Mesendoderm (in vitro differentiated cells): ENCODE data around the gene GLT8D1. TPM values are rescaled to one million over a fixed set of nuclear protein-coding genes. Genes with fewer than 3 reads are reported as not detected.
A peak's percentile ranks its signal among the peaks of the same experiment; 100 is the strongest.

ENCODE experiments used
- DNase-seq: peaks from one replicate; pipeline ENCODE4 v3.0.0; 2013
- H2AK5ac ChIP-seq: 2 replicates; pipeline ENCODE4 v1.6.1; 2013; ENCODE audit warnings: low read length, inconsistent platforms
- H2BK120ac ChIP-seq: 2 replicates; pipeline ENCODE4 v1.6.1; 2013; ENCODE audit warnings: low read depth, mild to moderate bottlenecking, low read length, moderate library complexity, mixed read lengths
- H2BK15ac ChIP-seq: replicated peaks from 2 replicates; pipeline ENCODE4 v1.6.1; 2013; ENCODE audit warnings: low read depth, mild to moderate bottlenecking, moderate library complexity
- H2BK5ac ChIP-seq: 2 replicates; pipeline ENCODE4 v1.6.1; 2013; ENCODE audit warnings: low read length, inconsistent platforms
- H3K18ac ChIP-seq: 2 replicates; pipeline ENCODE4 v1.6.1; 2013; ENCODE audit warnings: mild to moderate bottlenecking, low read length, mixed read lengths
- H3K23ac ChIP-seq: one replicate; pipeline ENCODE4 v1.6.1; 2013; ENCODE audit warnings: low read length
- H3K27ac ChIP-seq: 2 replicates; pipeline ENCODE4 v1.5.1; 2013; ENCODE audit warnings: low read depth, mild to moderate bottlenecking, inconsistent platforms, low read length, moderate library complexity
- H3K27me3 ChIP-seq: 2 replicates; pipeline ENCODE4 v1.6.1; 2013; ENCODE audit warnings: low read length, control low read depth, mild to moderate bottlenecking, inconsistent platforms; ENCODE audit not compliant: insufficient read depth, poor library complexity
- H3K36me3 ChIP-seq: 2 replicates; pipeline ENCODE4 v1.6.1; 2013; ENCODE audit warnings: low read length, inconsistent platforms; ENCODE audit not compliant: control insufficient read depth, insufficient read depth
- H3K4ac ChIP-seq: one replicate; pipeline ENCODE4 v1.6.1; 2013; ENCODE audit warnings: low read depth, mild to moderate bottlenecking, low read length, moderate library complexity
- H3K4me1 ChIP-seq: 2 replicates; pipeline ENCODE4 v1.6.1; 2013; ENCODE audit warnings: low read depth, low read length, inconsistent platforms; ENCODE audit not compliant: control insufficient read depth
- H3K4me2 ChIP-seq: 2 replicates; pipeline ENCODE4 v1.6.1; 2013; ENCODE audit warnings: low read length
- H3K4me3 ChIP-seq: 2 replicates; pipeline ENCODE4 v1.5.1; 2013; ENCODE audit warnings: mild to moderate bottlenecking, low read length
- H3K56ac ChIP-seq: one replicate; pipeline ENCODE4 v1.6.1; 2013; ENCODE audit warnings: low read length
- H3K79me1 ChIP-seq: 2 replicates; pipeline ENCODE4 v1.6.1; 2013; ENCODE audit warnings: low read length, inconsistent platforms
- H3K79me2 ChIP-seq: 2 replicates; pipeline ENCODE4 v1.6.1; 2013; ENCODE audit warnings: mild to moderate bottlenecking, low read length; ENCODE audit not compliant: control insufficient read depth, insufficient read depth
- H3K9ac ChIP-seq: 2 replicates; pipeline ENCODE4 v1.6.1; 2013; ENCODE audit warnings: low read length, inconsistent platforms
- H4K5ac ChIP-seq: one replicate; pipeline ENCODE4 v1.6.1; 2013; ENCODE audit warnings: low read length
- H4K8ac ChIP-seq: one replicate; pipeline ENCODE4 v1.6.1; 2013; ENCODE audit warnings: low read depth, mild to moderate bottlenecking, control low read depth, low read length, moderate library complexity
- WGBS: extraction: QIAGEN DNeasy Blood & Tissue Kit; methylation state at CpG from one replicate; pipeline ENCODE4 v1.1.7; 2013; ENCODE audit warnings: low lambda C conversion rate, missing lambda C conversion rate; ENCODE audit not compliant: insufficient coverage; ENCODE audit errors: extremely low coverage; 5-methylcytosine and 5-hydroxymethylcytosine counted together
- small RNA-seq: library from polyadenylated mRNA; stranded (forward); fragments of <200 nt; extraction: miRNeasy Mini kit (QIAGEN cat#:217004); gene quantifications from one replicate; pipeline ENCODE3, GENCODE V24; 2013; ENCODE audit not compliant: insufficient read depth

Gene GLT8D1

GRCh38 chr3:52650439-52650838 lies 55.2 kb downstream of the GLT8D1 start:
- H3K4ac ChIP-seq = no peak overlapping the region
- DNase-seq = no peak

GRCh38 chr3:52649461-52650210 lies 56.0 kb downstream of the GLT8D1 start:
- no peak for DNase-seq
- H3K9ac ChIP-seq = no peak overlapping the region
- no peak overlapping the region for H3K56ac ChIP-seq
- H2BK15ac ChIP-seq = no peak overlapping the region
- no peak overlapping the region for H2BK5ac ChIP-seq
- no peak overlapping the region for H3K4me3 ChIP-seq
- H4K8ac ChIP-seq = no peak overlapping the region
- no peaks in the 10 kb centered on the region for H3K4me1 ChIP-seq
- H3K36me3 ChIP-seq = peaks cover 8% of the 10 kb centered on the region
- H3K27ac ChIP-seq = no peak overlapping the region
- H2BK120ac ChIP-seq = no peak overlapping the region
- no peak overlapping the region for H4K5ac ChIP-seq
- H3K23ac ChIP-seq = no peak overlapping the region
- WGBS = no CpG with 5 or more reads among the region's 5 CpGs
- H3K79me1 ChIP-seq = no peaks in the 10 kb centered on the region
- H3K18ac ChIP-seq = no peak overlapping the region
- H3K27me3 ChIP-seq = no peaks in the 10 kb centered on the region
- H3K4me2 ChIP-seq = no peak overlapping the region
- H3K79me2 ChIP-seq = no peaks in the 10 kb centered on the region
- H3K4ac ChIP-seq = no peak overlapping the region
- no peak overlapping the region for H2AK5ac ChIP-seq

More at GRCh38 chr3:52650439-52650838, 55.2 kb downstream of the GLT8D1 start:
- H3K4me2 ChIP-seq = no peak overlapping the region
- no peak overlapping the region for H3K4me3 ChIP-seq
- H3K56ac ChIP-seq = no peak overlapping the region
- H2AK5ac ChIP-seq = no peak overlapping the region
- no peaks in the 10 kb centered on the region for H3K27me3 ChIP-seq
- peaks cover 8% of the 10 kb centered on the region for H3K36me3 ChIP-seq
- no peak overlapping the region for H2BK15ac ChIP-seq
- H3K79me1 ChIP-seq = no peaks in the 10 kb centered on the region
- H2BK120ac ChIP-seq = no peak overlapping the region
- H3K4me1 ChIP-seq = no peaks in the 10 kb centered on the region
- no peak overlapping the region for H3K23ac ChIP-seq
- H2BK5ac ChIP-seq = no peak overlapping the region
- no peak overlapping the region for H4K8ac ChIP-seq
- no peak overlapping the region for H4K5ac ChIP-seq
- H3K27ac ChIP-seq = no peak overlapping the region
- WGBS = no CpG with 5 or more reads among the region's 1 CpG
- no peak overlapping the region for H3K9ac ChIP-seq
- no peak overlapping the region for H3K18ac ChIP-seq
- no peaks in the 10 kb centered on the region for H3K79me2 ChIP-seq

DNA sequence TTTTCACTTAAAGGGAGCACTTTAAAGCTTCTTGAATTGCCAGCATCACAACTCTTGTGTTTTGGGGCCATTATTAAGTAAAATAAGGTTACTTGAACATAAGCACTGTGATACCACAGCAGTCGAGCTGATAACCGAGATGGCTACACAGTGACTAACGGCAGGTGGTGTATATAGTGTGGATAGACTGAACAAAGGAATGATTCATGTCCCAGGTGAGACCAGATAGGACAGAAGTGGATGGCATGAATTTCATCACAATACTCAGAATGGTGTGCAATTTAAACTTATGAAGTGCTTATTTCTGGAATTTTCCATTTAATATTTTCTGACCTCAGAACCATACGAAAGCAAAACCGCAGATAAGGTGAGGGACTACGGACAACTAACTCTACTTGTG lies 60.0 kb downstream of the GLT8D1 start:
- Histone ChIP-seq H3K18ac (no peak overlapping the region), H3K4me3 (no peak overlapping the region), H2AK5ac (no peak overlapping the region), H3K27ac (no peak overlapping the region), H3K23ac (no peak overlapping the region), H4K5ac (no peak overlapping the region), H3K4me2 (no peak overlapping the region), H3K4ac (no peak overlapping the region), H2BK120ac (no peak overlapping the region), H3K27me3 (no peaks in the 10 kb centered on the region), H3K4me1 (no peaks in the 10 kb centered on the region), H2BK15ac (no peak overlapping the region), H3K9ac (no peak overlapping the region), H3K79me1 (no peaks in the 10 kb centered on the region), H3K36me3 (peaks cover 8% of the 10 kb centered on the region), H3K56ac (no peak overlapping the region), H3K79me2 (no peaks in the 10 kb centered on the region), H4K8ac (no peak overlapping the region), H2BK5ac (no peak overlapping the region)
- no CpG with 5 or more reads among the region's 6 CpGs for WGBS
- DNase-seq = no peak

Small RNA genes lying within 50 kb of the gene (small RNA-seq; reads per million reads assigned to genes)
- not detected for gene AC006254.2
- gene RF00569 = 4,080 reads per million, percentile 99 among the genes with 10 or more reads in this experiment
- not detected for gene RF01183
- gene SNORD19 = 2.7 reads per million, percentile 38 among the genes with 10 or more reads in this experiment
- gene SNORD19B = not detected
- 1,970 reads per million, percentile 99 among the genes with 10 or more reads in this experiment for gene SNORD69
